Heart right ventricle (tissue), 16 donors: ENCODE data around the gene DMRTC2. TPM values are rescaled to one million over a fixed set of nuclear protein-coding genes. Genes with fewer than 3 reads are reported as not detected.

Experiments used
- ATAC-seq, 8 donors: fragments of 200-7000 bp; cut with Tn5 transposase; one replicate each; pipeline ENCODE4 v1.9.1; 2020; ENCODE audit warnings: mild to moderate bottlenecking in 8 of 8, moderate library complexity in 8 of 8, moderate number of reproducible peaks in 1 of 8
- DNase-seq, 2 donors: peaks; one replicate each; pipeline ENCODE4 v3.0.0-alpha.2; 2020
- H3K27ac ChIP-seq, 10 donors: fragments of 200-600 bp; sonication (generic) in 2 of 10; one replicate each; pipeline versions ENCODE4 v1.5.0 to v1.8.0; 2020 to 2022; ENCODE audit warnings: mild to moderate bottlenecking in 3 of 10
- H3K27me3 ChIP-seq, 7 donors: fragments of 200-600 bp; one replicate each; pipeline ENCODE4 v1.8.0; 2021 to 2022; ENCODE audit warnings: mild to moderate bottlenecking in 2 of 7
- H3K36me3 ChIP-seq, 9 donors: fragments of 200-600 bp; sonication (generic) in 1 of 9; one replicate each; pipeline versions ENCODE4 v1.5.0 to v1.8.0; 2020 to 2022; ENCODE audit warnings: mild to moderate bottlenecking in 2 of 9
- H3K4me1 ChIP-seq, 9 donors: fragments of 200-600 bp; sonication (generic) in 1 of 9; one replicate each; pipeline versions ENCODE4 v1.5.0 to v1.8.0; 2020 to 2022; ENCODE audit warnings: mild to moderate bottlenecking in 4 of 9
- H3K4me3 ChIP-seq, 10 donors: fragments of 200-600 bp; sonication (generic) in 2 of 10; one replicate each; pipeline versions ENCODE4 v1.5.0 to v1.8.0; 2020 to 2022; ENCODE audit warnings: mild to moderate bottlenecking in 7 of 10, moderate library complexity in 2 of 10
- H3K9me3 ChIP-seq, 11 donors: fragments of 200-600 bp in 10 of 11; sonication (generic) in 2 of 11; one replicate each; pipeline versions ENCODE4 v1.5.0 to v1.8.0; 2013 to 2022; ENCODE audit warnings: mild to moderate bottlenecking in 2 of 11, control low read depth in 1 of 11, moderate library complexity in 1 of 11
- CTCF ChIP-seq, 9 donors: fragments of 200-600 bp; sonication (generic) in 2 of 9; IDR thresholded peaks; one replicate each; pipeline versions ENCODE4 v1.5.0 to v1.8.0; 2021 to 2022; ENCODE audit warnings: antibody characterized with exemption in 9 of 9, mild to moderate bottlenecking in 5 of 9, moderate library complexity in 1 of 9
- WGBS, 2 donors: extraction: QIAGEN DNeasy Blood & Tissue Kit; methylation state at CpG; one replicate each; pipeline ENCODE4 v1.1.7; 2013; ENCODE audit warnings: inconsistent platforms in 1 of 2; 5-methylcytosine and 5-hydroxymethylcytosine counted together
- intact Hi-C, 10 donors: fragments of 100-400 bp; cut with DNase I; formaldehyde crosslinking; loops; one replicate each; pipeline versions ENCODE4 v1.11.1 to v1.14.2; 2022
- polyA plus RNA-seq, 2 donors: library from polyadenylated mRNA; stranded (reverse); fragments of 200-250 nt; gene quantifications; one replicate each; pipeline ENCODE4 v1.2.3, GENCODE V29; 2013
- total RNA-seq, 10 donors: library from RNA; stranded (reverse); fragmentation: NEBNext Ultra II Directional in 3 of 10; extraction: Animal tissue kit (Norgen Biotek cat#: 25700) in 3 of 10; gene quantifications; one replicate each; pipeline versions ENCODE4 v1.2.1 to v1.2.4, GENCODE V29; 2021 to 2023
- donor health status: Arrhythmogenic right ventricular cardiomyopathy.
- donor health status: ischemic (EF 13 %, LVEDD 7.1; RV severe dilation, severe dysfunction).
- donor health status: healthy with polysubstance abuse.
- donor health status: DM: no; HTN: yes; CAD: no.
- donor health status: DM: no; HTN: no; CAD: no.
- donor health status: ischemic (EF 25% LVEDD 6.9; RV normal size, moderate dysfunction).
- donor health status: ischemic (EF 25% LVEDD 5.7; RV mildly dilated, moderate dysfunction).
- donor health status: healthy.
- donor health status: DM: yes; HTN: yes; CAD: no.
- donor health status: Ischemic cardiomyopathy.
- donor health status: ischemic (EF 35%, LVEDD 5.7; RV mildly dilated, moderate dysfunction).
- donor health status: nonischemic (EF 11% LVEDD 7.7; RV severe dilation, severe dysfunction).
- donor health status: DM: yes; HTN: yes; CAD: no.
- donor health status: PGD.
- donor health status: ischemic (EF 29% LVEDD 5.4; RV normal size, mild dysfunction).
- donor health status: nonischemic (EF 23%, LVEDD 6.1; RV moderate dilation, normal function).

The DMRTC2 gene
- total and polyA plus RNA-seq, 12 donors: not detected

- peak overlapping the region in 1 of 10 donors; percentile 68 for H3K27ac ChIP-seq
- no peaks in the 10 kb centered on the region for H3K9me3 ChIP-seq
- no peak overlapping the region for H3K4me3 ChIP-seq
- no peak for ATAC-seq
- TF ChIP-seq CTCF (IDR thresholded peaks at IDR 0.05): no peak
- intact Hi-C loops: no loop called here
- peaks cover 0 to 81% (median 57%) of the 10 kb centered on the region in 9 donors for H3K4me1 ChIP-seq
- no peak for DNase-seq
- 85 to 87% methylated on average over 13 of the region's 13 CpGs for WGBS, 2 donors
- peaks cover 0 to 81% (median 38%) of the 10 kb centered on the region in 9 donors for H3K36me3 ChIP-seq
- H3K27me3 ChIP-seq: no peaks in the 10 kb centered on the region
Observed at GRCh38 chr19:41869374-41869955, 24.6 kb downstream of the DMRTC2 start.

- 44 to 68% methylated on average over 3 of the region's 3 CpGs for WGBS, 2 donors
- DNase-seq: no peak
- Histone ChIP-seq H3K4me3 (no peak overlapping the region), H3K27me3 (no peaks in the 10 kb centered on the region), H3K9me3 (no peaks in the 10 kb centered on the region), H3K4me1 (peaks cover 0 to 86% (median 47%) of the 10 kb centered on the region in 9 donors), H3K36me3 (peaks cover 0 to 71% (median 32%) of the 10 kb centered on the region in 9 donors), H3K27ac (peak overlapping the region in 4 of 10 donors; percentile 23 to 78 (median 68))
- intact Hi-C loops: loop anchor here in 9 of 10 donors (5.0 to 10.0 kb wide), 6 partner anchors 62 to 87 kb away; partner anchors contain the start of gene RABAC1 (in 3 of the 9)
- TF ChIP-seq CTCF (IDR thresholded peaks at IDR 0.05): no peak
- peak in 2 of 8 donors; percentile 4 to 14 for ATAC-seq
Observed at GRCh38 chr19:41870401-41870873, 25.6 kb downstream of the DMRTC2 start.

DNA sequence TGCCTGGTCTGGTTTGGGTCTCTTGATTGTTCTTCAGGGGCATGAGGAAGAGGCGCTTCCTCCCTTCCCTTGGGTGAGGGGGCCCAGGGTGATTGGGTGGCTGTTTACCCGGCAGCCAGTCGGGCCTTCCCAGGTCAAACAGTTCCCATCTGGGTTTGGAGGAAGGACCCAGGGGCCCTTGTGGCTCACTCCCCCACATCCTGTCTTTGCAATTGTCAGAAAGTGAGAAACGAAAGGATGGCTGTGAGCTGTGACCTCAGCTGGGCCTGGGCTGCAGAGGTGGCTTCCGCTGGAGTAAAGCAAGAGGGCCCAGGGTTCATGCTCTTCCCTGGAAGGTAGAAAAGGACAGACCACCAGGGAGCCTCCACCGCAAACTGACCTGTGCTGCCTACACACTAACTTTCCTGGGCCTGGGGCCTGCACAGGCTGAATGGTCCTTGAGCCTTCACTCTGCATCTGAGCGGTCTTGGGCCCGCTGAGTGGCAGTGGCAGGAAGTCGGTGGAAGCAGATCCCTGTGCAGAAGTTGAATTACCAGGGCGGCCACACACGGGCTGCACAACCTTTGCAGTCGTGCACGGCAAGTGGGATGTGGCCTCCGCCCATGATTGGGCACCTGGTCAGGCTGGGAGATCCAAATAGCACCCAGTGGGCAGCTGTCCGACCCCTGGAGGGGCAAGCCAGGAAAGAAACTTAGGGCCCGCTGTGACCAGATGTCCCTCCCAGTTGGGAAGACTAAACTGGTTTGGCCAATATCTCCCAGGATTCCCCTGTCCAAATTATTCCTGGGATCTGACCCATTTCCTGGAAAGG is 26.9 kb downstream of the DMRTC2 start:
- peaks cover 0 to 57% (median 32%) of the 10 kb centered on the region in 9 donors for H3K36me3 ChIP-seq
- H3K4me3 ChIP-seq: no peak overlapping the region
- no peak for TF ChIP-seq CTCF (IDR thresholded peaks at IDR 0.05)
- DNase-seq (peak in 1 of 2 donors; percentile 37), ATAC-seq (peak; percentile 15 to 74 (median 62))
- no peaks in the 10 kb centered on the region for H3K27me3 ChIP-seq
- intact Hi-C loops: loop anchor here (2.0 to 10.0 kb wide), 8 partner anchors 61 to 86 kb away; partner anchors contain the start of gene RABAC1 (in 3 of the 10)
- H3K4me1 ChIP-seq: peaks cover 0 to 96% (median 47%) of the 10 kb centered on the region in 9 donors
- no peaks in the 10 kb centered on the region for H3K9me3 ChIP-seq
- 57% methylated on average over 16 of the region's 16 CpGs for WGBS, 2 donors
- peak overlapping the region; percentile 17 to 78 (median 56) for H3K27ac ChIP-seq

GRCh38 chr19:41872384-41872774 is 27.5 kb downstream of the DMRTC2 start:
- DNase-seq (no peak), ATAC-seq (no peak)
- peak overlapping the region in 7 of 10 donors; percentile 21 to 78 (median 64) for H3K27ac ChIP-seq
- no peak for TF ChIP-seq CTCF (IDR thresholded peaks at IDR 0.05)
- peaks cover 0 to 96% (median 43%) of the 10 kb centered on the region in 9 donors for H3K4me1 ChIP-seq
- intact Hi-C loops: loop anchor here (2.0 to 10.0 kb wide), 8 partner anchors 60 to 85 kb away; partner anchors contain the start of gene RABAC1 (in 3 of the 10)
- H3K9me3 ChIP-seq: no peaks in the 10 kb centered on the region
- H3K27me3 ChIP-seq: no peaks in the 10 kb centered on the region
- no peak overlapping the region for H3K4me3 ChIP-seq
- H3K36me3 ChIP-seq: peaks cover 0 to 51% (median 32%) of the 10 kb centered on the region in 9 donors
- WGBS, 2 donors: 86 to 88% methylated on average over 12 of the region's 12 CpGs
